H9 (cell line): Measurements from ENCODE around the gene C12orf56. TPM values are rescaled to one million over a fixed set of nuclear protein-coding genes. Genes with fewer than 3 reads are reported as not detected.

Source experiments
- DNase-seq: peaks from one replicate; pipeline ENCODE4 v3.0.0-alpha.2; 2017
- H2AFZ ChIP-seq: one replicate; pipeline ENCODE4 v1.6.1; 2013; ENCODE audit warnings: mild to moderate bottlenecking, low read length, control low read depth, moderate library complexity
- H2AK5ac ChIP-seq: 2 replicates; pipeline ENCODE4 v1.6.1; 2013; ENCODE audit warnings: low read length, control low read depth, mixed read lengths; ENCODE audit not compliant: insufficient read length
- H2BK120ac ChIP-seq: one replicate; pipeline ENCODE4 v1.6.1; 2013; ENCODE audit warnings: low read depth, mild to moderate bottlenecking, low read length, control low read depth, inconsistent platforms; ENCODE audit not compliant: poor library complexity, severe bottlenecking
- H2BK12ac ChIP-seq: 2 replicates; pipeline ENCODE4 v1.6.1; 2013; ENCODE audit warnings: low read length, control low read depth, mixed read lengths, low read depth; ENCODE audit not compliant: insufficient read length
- H2BK15ac ChIP-seq: 2 replicates; pipeline ENCODE4 v1.6.1; 2013; ENCODE audit warnings: low read depth, low read length, control low read depth
- H2BK20ac ChIP-seq: one replicate; pipeline ENCODE4 v1.6.1; 2013; ENCODE audit warnings: low read depth, mild to moderate bottlenecking, low read length, control low read depth, inconsistent platforms; ENCODE audit not compliant: poor library complexity, severe bottlenecking
- H2BK5ac ChIP-seq: 2 replicates; pipeline ENCODE4 v1.6.1; 2013; ENCODE audit warnings: low read length, control low read depth, mixed read lengths; ENCODE audit not compliant: insufficient read length
- H3K14ac ChIP-seq: 2 replicates; pipeline ENCODE4 v1.6.1; 2013; ENCODE audit warnings: low read length, control low read depth; ENCODE audit not compliant: insufficient read depth
- H3K18ac ChIP-seq: 2 replicates; pipeline ENCODE4 v1.6.1; 2013; ENCODE audit warnings: low read depth, mild to moderate bottlenecking, mixed read lengths, low read length, control low read depth; ENCODE audit not compliant: insufficient read length
- H3K23ac ChIP-seq: 2 replicates; pipeline ENCODE4 v1.6.1; 2013; ENCODE audit warnings: low read length, control low read depth, mixed read lengths, low read depth; ENCODE audit not compliant: insufficient read length
- H3K23me2 ChIP-seq: 2 replicates; pipeline ENCODE4 v1.6.1; 2013; ENCODE audit warnings: low read depth, mild to moderate bottlenecking, mixed read lengths, low read length, control low read depth; ENCODE audit not compliant: insufficient read length, poor library complexity, severe bottlenecking
- H3K27ac ChIP-seq: 2 replicates; pipeline ENCODE4 v1.5.1; 2013; ENCODE audit warnings: low read length, control low read depth, mixed read lengths, low read depth; ENCODE audit not compliant: insufficient read length
- H3K27me3 ChIP-seq: 2 replicates; pipeline ENCODE4 v1.6.1; 2013; ENCODE audit warnings: low read length, control low read depth, inconsistent platforms; ENCODE audit not compliant: insufficient read depth
- H3K4ac ChIP-seq: 2 replicates; pipeline ENCODE4 v1.6.1; 2013; ENCODE audit warnings: low read depth, mild to moderate bottlenecking, control low read depth, inconsistent platforms, low read length, moderate library complexity
- H3K4me1 ChIP-seq: 2 replicates; pipeline ENCODE4 v1.6.1; 2013; ENCODE audit warnings: low read length, control low read depth, inconsistent platforms; ENCODE audit not compliant: insufficient read depth
- H3K4me2 ChIP-seq: 2 replicates; pipeline ENCODE4 v1.6.1; 2013; ENCODE audit warnings: low read length, control low read depth, mixed read lengths; ENCODE audit not compliant: insufficient read length, insufficient read depth
- H3K56ac ChIP-seq: 2 replicates; pipeline ENCODE4 v1.6.1; 2013; ENCODE audit warnings: low read depth, mild to moderate bottlenecking, mixed read lengths, low read length, control low read depth; ENCODE audit not compliant: insufficient read length
- H3K79me1 ChIP-seq: 2 replicates; pipeline ENCODE4 v1.6.1; 2013; ENCODE audit warnings: low read depth, mild to moderate bottlenecking, moderate library complexity, low read length, control low read depth, inconsistent platforms; ENCODE audit not compliant: insufficient read depth, poor library complexity, severe bottlenecking
- H3K79me2 ChIP-seq: 2 replicates; pipeline ENCODE4 v1.6.1; 2013; ENCODE audit warnings: low read length, control low read depth, inconsistent platforms; ENCODE audit not compliant: insufficient read depth
- H3K9ac ChIP-seq: 2 replicates; pipeline ENCODE4 v1.6.1; 2013; ENCODE audit warnings: low read length, control low read depth, mixed read lengths; ENCODE audit not compliant: insufficient read length; ENCODE audit errors: extremely low read depth
- H3K9me3 ChIP-seq: one replicate; pipeline ENCODE4 v1.6.1; 2013; ENCODE audit warnings: low read depth, low read length, inconsistent platforms; ENCODE audit not compliant: control insufficient read depth
- H3T11ph ChIP-seq: one replicate; pipeline ENCODE4 v1.6.1; 2013; ENCODE audit warnings: mild to moderate bottlenecking, low read length, control low read depth, inconsistent platforms
- H4K20me1 ChIP-seq: one replicate; pipeline ENCODE4 v1.6.1; 2013; ENCODE audit not compliant: control insufficient read depth, insufficient read length, insufficient read depth
- H4K5ac ChIP-seq: 2 replicates; pipeline ENCODE4 v1.6.1; 2013; ENCODE audit warnings: low read depth, mild to moderate bottlenecking, mixed read lengths, low read length, control low read depth; ENCODE audit not compliant: insufficient read length
- H4K8ac ChIP-seq: replicated peaks from 2 replicates; pipeline ENCODE4 v1.6.1; 2013; ENCODE audit warnings: low read length, control low read depth, mixed read lengths, low read depth; ENCODE audit not compliant: insufficient read length
- H4K91ac ChIP-seq: 2 replicates; pipeline ENCODE4 v1.6.1; 2013; ENCODE audit warnings: low read depth, mild to moderate bottlenecking, moderate library complexity, mixed read lengths, low read length, control low read depth; ENCODE audit not compliant: insufficient read length
- H3K27ac Mint-ChIP-seq, 3 experiments: 2 replicates in 2 of 3; 3 replicates in 1 of 3; pipeline ENCODE4 v1.8.0; 2020 to 2021; ENCODE audit warnings: mixed read lengths in 3 of 3, mild to moderate bottlenecking in 1 of 3, moderate library complexity in 1 of 3
- H3K27me3 Mint-ChIP-seq: 2 replicates; pipeline ENCODE4 v1.8.0; 2021; ENCODE audit warnings: low read depth, mild to moderate bottlenecking, moderate library complexity, mixed read lengths
- H3K36me3 Mint-ChIP-seq, 3 experiments: 2 replicates in 2 of 3; 3 replicates in 1 of 3; pipeline ENCODE4 v1.8.0; 2020 to 2021; ENCODE audit warnings: low read depth in 3 of 3, mixed read lengths in 3 of 3; ENCODE audit not compliant: insufficient read depth in 1 of 3
- H3K4me1 Mint-ChIP-seq, 2 experiments: 2 replicates each; pipeline ENCODE4 v1.8.0; 2020; ENCODE audit warnings: mixed read lengths in 2 of 2
- H3K4me3 Mint-ChIP-seq, 2 experiments: 2 replicates in 1 of 2; 3 replicates in 1 of 2; pipeline ENCODE4 v1.8.0; 2020 to 2021; ENCODE audit warnings: mild to moderate bottlenecking in 2 of 2, mixed read lengths in 2 of 2, moderate library complexity in 1 of 2
- H3K9me3 Mint-ChIP-seq, 2 experiments: 2 replicates in 1 of 2; 3 replicates in 1 of 2; pipeline ENCODE4 v1.8.0; 2020; ENCODE audit warnings: mild to moderate bottlenecking in 2 of 2, mixed read lengths in 2 of 2, moderate library complexity in 1 of 2
- CTCF ChIP-seq: fragments of 200-600 bp; sonication (generic); conservative IDR thresholded peaks from 3 replicates; pipeline ENCODE4 v1.8.0; 2021; ENCODE audit warnings: antibody characterized with exemption, mild to moderate bottlenecking
- WGBS: extraction: QIAGEN DNeasy Blood & Tissue Kit; methylation state at CpG from one replicate; pipeline ENCODE4 v1.1.7; 2013; ENCODE audit warnings: missing lambda C conversion rate, low lambda C conversion rate, mixed read lengths; ENCODE audit not compliant: insufficient read length; ENCODE audit errors: extremely low coverage; 5-methylcytosine and 5-hydroxymethylcytosine counted together
- total RNA-seq: library from RNA; stranded (reverse); gene quantifications from 2 replicates; pipeline ENCODE4 v1.2.1, GENCODE V29; 2021

Gene C12orf56
- total RNA-seq, 1 experiment from 2014 or later: 2.2 TPM

GRCh38 chr12:64412459-64412858, 21.9 kb upstream of the C12orf56 start:
- H4K8ac ChIP-seq: no peak overlapping the region
- no peaks in the 10 kb centered on the region for H3K9me3 ChIP-seq
- no peak overlapping the region for H2AK5ac ChIP-seq
- H3K4me3 Mint-ChIP-seq: no peak overlapping the region
- no peak for TF ChIP-seq CTCF
- H2BK5ac ChIP-seq: no peak overlapping the region
- no peak overlapping the region for H3K9ac ChIP-seq
- peaks cover 7% of the 10 kb centered on the region; the same call in 1 of the 2 replicates for H3K79me2 ChIP-seq
- peaks cover 39 to 71% (median 66%) of the 10 kb centered on the region in 3 experiments; a peak in 6 of 7 replicates for H3K36me3 Mint-ChIP-seq
- H4K5ac ChIP-seq: no peak overlapping the region
- H3K23ac ChIP-seq: no peak overlapping the region
- H3K27ac ChIP-seq: no peak overlapping the region
- H4K20me1 ChIP-seq: no peaks in the 10 kb centered on the region
- no peak overlapping the region for H2BK12ac ChIP-seq
- peaks cover 4% of the 10 kb centered on the region for H3K79me1 ChIP-seq
- no peak overlapping the region for H3K14ac ChIP-seq
- no peak overlapping the region for H3K18ac ChIP-seq
- H4K91ac ChIP-seq: no peak overlapping the region
- H3K4me2 ChIP-seq: no peak overlapping the region
- no peak overlapping the region for H2AFZ ChIP-seq
- H3K23me2 ChIP-seq: no peaks in the 10 kb centered on the region
- no peak overlapping the region for H3K4ac ChIP-seq
- H2BK20ac ChIP-seq: no peak overlapping the region
- WGBS: no CpG with 5 or more reads among the region's 2 CpGs
- H3K27me3 Mint-ChIP-seq: no peaks in the 10 kb centered on the region
- H3K56ac ChIP-seq: no peak overlapping the region
- no peak overlapping the region for H3T11ph ChIP-seq
- no peak overlapping the region for H2BK15ac ChIP-seq
- H3K4me1 Mint-ChIP-seq: peaks cover 2 to 5% of the 10 kb centered on the region in 2 experiments; a peak in 3 of 4 replicates
- H3K27me3 ChIP-seq: no peaks in the 10 kb centered on the region
- H2BK120ac ChIP-seq: no peak overlapping the region
- no peak for DNase-seq
- H3K9me3 Mint-ChIP-seq: no peaks in the 10 kb centered on the region
- H3K27ac Mint-ChIP-seq: no peak overlapping the region
- no peaks in the 10 kb centered on the region for H3K4me1 ChIP-seq
